ENCODE data around the gene NRG2.

- TF ChIP-seq CTCF (IDR thresholded peaks at IDR 0.05 in 8 of 11, conservative IDR thresholded peaks at IDR 0.05 in 3 of 11) (no peak), POLR2A (IDR thresholded peaks at IDR 0.05) (no peak)
Observed at GRCh38 chr5:139998837-139999236, 44.3 kb downstream of the NRG2 start.
